Measurements from ENCODE around the gene GMDS.

GRCh38 chr6:2111162-2111677 lies 134.2 kb downstream of the GMDS start:
- TF ChIP-seq, protein P1, sequence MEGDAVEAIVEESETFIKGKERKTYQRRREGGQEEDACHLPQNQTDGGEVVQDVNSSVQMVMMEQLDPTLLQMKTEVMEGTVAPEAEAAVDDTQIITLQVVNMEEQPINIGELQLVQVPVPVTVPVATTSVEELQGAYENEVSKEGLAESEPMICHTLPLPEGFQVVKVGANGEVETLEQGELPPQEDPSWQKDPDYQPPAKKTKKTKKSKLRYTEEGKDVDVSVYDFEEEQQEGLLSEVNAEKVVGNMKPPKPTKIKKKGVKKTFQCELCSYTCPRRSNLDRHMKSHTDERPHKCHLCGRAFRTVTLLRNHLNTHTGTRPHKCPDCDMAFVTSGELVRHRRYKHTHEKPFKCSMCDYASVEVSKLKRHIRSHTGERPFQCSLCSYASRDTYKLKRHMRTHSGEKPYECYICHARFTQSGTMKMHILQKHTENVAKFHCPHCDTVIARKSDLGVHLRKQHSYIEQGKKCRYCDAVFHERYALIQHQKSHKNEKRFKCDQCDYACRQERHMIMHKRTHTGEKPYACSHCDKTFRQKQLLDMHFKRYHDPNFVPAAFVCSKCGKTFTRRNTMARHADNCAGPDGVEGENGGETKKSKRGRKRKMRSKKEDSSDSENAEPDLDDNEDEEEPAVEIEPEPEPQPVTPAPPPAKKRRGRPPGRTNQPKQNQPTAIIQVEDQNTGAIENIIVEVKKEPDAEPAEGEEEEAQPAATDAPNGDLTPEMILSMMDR (IDR thresholded peaks at IDR 0.05; ENCODE audit: borderline replicate concordance, extremely low read depth, low read length, poor library complexity, severe bottlenecking) = no peak
- no peak for TF ChIP-seq EZH2 (IDR thresholded peaks at IDR 0.05; ENCODE audit: borderline replicate concordance, low read depth, low read length, severe bottlenecking)

All from DND-41 (cell line).